ENCODE measurements around the gene ADGRF4.
"Not testable (repeated sequence)": the region's sequence is repeated elsewhere in the genome, so short reads cannot be mapped to it uniquely, and the experiment has no call there.

The ADGRF4 gene

GRCh38 chr6:47734831-47735481 is 36.6 kb downstream of the ADGRF4 start:
- DNase-seq = no peak

GRCh38 chr6:47736083-47736700 is 37.8 kb downstream of the ADGRF4 start:
- no peak for DNase-seq

GRCh38 chr6:47737406-47737805 is 39.0 kb downstream of the ADGRF4 start:
- DNase-seq = peak in 34 of 58 donors; percentile 1 to 59 (median 12)

GRCh38 chr6:47740714-47741113 is 42.3 kb downstream of the ADGRF4 start:
- no peak for DNase-seq

- DNase-seq = peak in 13 of 58 donors; percentile 1 to 47 (median 7)
These were observed 43.4 kb downstream of the ADGRF4 start for GRCh38 chr6:47741807-47742206.

GRCh38 chr6:47743744-47744143 is 45.4 kb downstream of the ADGRF4 start:
- no peak for DNase-seq

GRCh38 chr6:47745269-47745668 is 46.9 kb downstream of the ADGRF4 start:
- DNase-seq = not testable (repeated sequence)

GRCh38 chr6:47749757-47750156 is 51.4 kb downstream of the ADGRF4 start:
- DNase-seq = no peak

GRCh38 chr6:47752801-47753200 is 54.4 kb downstream of the ADGRF4 start:
- no peak for DNase-seq

- no peak for DNase-seq
These were observed 61.0 kb downstream of the ADGRF4 start for GRCh38 chr6:47759364-47759763.

GRCh38 chr6:47762502-47762901 is 64.1 kb downstream of the ADGRF4 start:
- no peak for DNase-seq

- no peak for DNase-seq
These were observed 68.1 kb downstream of the ADGRF4 start for GRCh38 chr6:47766445-47766844.

GRCh38 chr6:47767102-47767501 is 68.7 kb downstream of the ADGRF4 start:
- no peak for DNase-seq

- DNase-seq = no peak
These were observed 71.6 kb downstream of the ADGRF4 start for GRCh38 chr6:47769982-47770381.

All from anterior cingulate cortex (tissue), 58 donors.